ENCODE results near the gene EGFR.

DNA sequence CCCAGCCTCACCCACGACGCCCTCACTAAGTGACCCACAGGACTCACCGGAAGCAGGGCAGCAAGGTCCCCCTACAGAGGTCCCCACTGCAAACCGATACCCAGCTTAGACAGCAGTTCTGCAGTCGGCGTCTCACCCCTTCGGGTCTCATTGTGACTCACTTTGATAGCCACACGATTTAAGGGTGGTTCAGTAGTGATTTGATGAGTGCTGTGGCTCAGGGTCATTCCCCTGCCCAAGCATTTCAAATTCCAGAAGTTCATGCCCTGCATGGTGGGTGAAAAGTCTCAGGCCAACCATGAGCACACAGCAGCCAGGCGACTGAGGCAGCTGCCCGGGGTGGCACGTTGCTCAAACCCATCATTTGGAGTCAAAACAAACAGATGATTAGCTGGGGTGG lies 93.2 kb downstream of the EGFR start:
- TF ChIP-seq, protein P1, sequence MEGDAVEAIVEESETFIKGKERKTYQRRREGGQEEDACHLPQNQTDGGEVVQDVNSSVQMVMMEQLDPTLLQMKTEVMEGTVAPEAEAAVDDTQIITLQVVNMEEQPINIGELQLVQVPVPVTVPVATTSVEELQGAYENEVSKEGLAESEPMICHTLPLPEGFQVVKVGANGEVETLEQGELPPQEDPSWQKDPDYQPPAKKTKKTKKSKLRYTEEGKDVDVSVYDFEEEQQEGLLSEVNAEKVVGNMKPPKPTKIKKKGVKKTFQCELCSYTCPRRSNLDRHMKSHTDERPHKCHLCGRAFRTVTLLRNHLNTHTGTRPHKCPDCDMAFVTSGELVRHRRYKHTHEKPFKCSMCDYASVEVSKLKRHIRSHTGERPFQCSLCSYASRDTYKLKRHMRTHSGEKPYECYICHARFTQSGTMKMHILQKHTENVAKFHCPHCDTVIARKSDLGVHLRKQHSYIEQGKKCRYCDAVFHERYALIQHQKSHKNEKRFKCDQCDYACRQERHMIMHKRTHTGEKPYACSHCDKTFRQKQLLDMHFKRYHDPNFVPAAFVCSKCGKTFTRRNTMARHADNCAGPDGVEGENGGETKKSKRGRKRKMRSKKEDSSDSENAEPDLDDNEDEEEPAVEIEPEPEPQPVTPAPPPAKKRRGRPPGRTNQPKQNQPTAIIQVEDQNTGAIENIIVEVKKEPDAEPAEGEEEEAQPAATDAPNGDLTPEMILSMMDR (IDR thresholded peaks at IDR 0.05): no peak
- TF ChIP-seq POLR2A (IDR thresholded peaks at IDR 0.05; ENCODE audit: low read depth) (no peak), EP300 (IDR thresholded peaks at IDR 0.05) (no peak)

Measured in esophagus muscularis mucosa (tissue), 4 donors.